SJSA1 (cell line): ENCODE results near the gene LRP2. TPM values are rescaled to one million over a fixed set of nuclear protein-coding genes. Genes with fewer than 3 reads are reported as not detected.
"Not testable (repeated sequence)": the region's sequence is repeated elsewhere in the genome, so short reads cannot be mapped to it uniquely, and the experiment has no call there.

Source experiments
- DNase-seq, 2 experiments: peaks; one replicate each; pipeline ENCODE4 v3.0.0-alpha.2; 2015 to 2020; ENCODE audit warnings: low spot score in 2 of 2, low read depth in 1 of 2
- H3K27ac ChIP-seq: fragments of 250-450 bp; sonication (Bioruptor Pico); 2 replicates; pipeline ENCODE4 v1.5.1; 2020; ENCODE audit warnings: mild to moderate bottlenecking, moderate library complexity
- H3K27me3 ChIP-seq: fragments of 250-450 bp; sonication (Bioruptor Pico); replicated peaks from 2 replicates; pipeline ENCODE4 v1.5.1; 2020; ENCODE audit warnings: mild to moderate bottlenecking, moderate library complexity
- H3K36me3 ChIP-seq: fragments of 250-450 bp; sonication (Bioruptor Pico); 2 replicates; pipeline ENCODE4 v1.5.1; 2020; ENCODE audit warnings: mild to moderate bottlenecking
- H3K4me1 ChIP-seq: fragments of 250-450 bp; sonication (Bioruptor Pico); replicated peaks from 2 replicates; pipeline ENCODE4 v1.6.1; 2021; ENCODE audit warnings: mild to moderate bottlenecking
- H3K4me3 ChIP-seq: fragments of 250-450 bp; sonication (Bioruptor Pico); 2 replicates; pipeline ENCODE4 v1.5.1; 2020; ENCODE audit warnings: mild to moderate bottlenecking
- H3K9me3 ChIP-seq: fragments of 250-450 bp; sonication (Bioruptor Pico); replicated peaks from 2 replicates; pipeline ENCODE4 v1.5.1; 2020; ENCODE audit warnings: mild to moderate bottlenecking
- total RNA-seq: library from RNA; depleted of rRNA; stranded (reverse); fragments of >200 nt; shearing (Covaris generic); gene quantifications from 2 replicates; pipeline ENCODE4 v1.2.3, GENCODE V29; 2014

Gene LRP2
- total RNA-seq, 1 experiment from 2014 or later, result 0.11 TPM

- H3K4me3 ChIP-seq, result no peak overlapping the region
- no peaks in the 10 kb centered on the region for H3K9me3 ChIP-seq
- H3K4me1 ChIP-seq, result no peaks in the 10 kb centered on the region
- no peak overlapping the region for H3K27ac ChIP-seq
- no peak for DNase-seq
- H3K36me3 ChIP-seq, result no peaks in the 10 kb centered on the region
- no peaks in the 10 kb centered on the region; the same call in 1 of the 2 replicates for H3K27me3 ChIP-seq
Observed at GRCh38 chr2:169275696-169276444, 86.5 kb downstream of the LRP2 start.

- H3K4me1 ChIP-seq, result no peaks in the 10 kb centered on the region
- H3K4me3 ChIP-seq, result no peak overlapping the region
- no peak overlapping the region for H3K27ac ChIP-seq
- H3K27me3 ChIP-seq, result no peaks in the 10 kb centered on the region
- DNase-seq, result no peak
- no peaks in the 10 kb centered on the region for H3K36me3 ChIP-seq
- no peaks in the 10 kb centered on the region for H3K9me3 ChIP-seq
Observed at GRCh38 chr2:169272010-169272409, 90.3 kb downstream of the LRP2 start.

GRCh38 chr2:169270574-169270973, 91.8 kb downstream of the LRP2 start:
- not testable (repeated sequence) for H3K36me3 ChIP-seq, H3K9me3 ChIP-seq, H3K4me3 ChIP-seq, DNase-seq, H3K27ac ChIP-seq, H3K27me3 ChIP-seq, H3K4me1 ChIP-seq

- Histone ChIP-seq H3K36me3 (no peaks in the 10 kb centered on the region), H3K4me1 (no peaks in the 10 kb centered on the region), H3K27ac (no peak overlapping the region), H3K27me3 (no peaks in the 10 kb centered on the region), H3K9me3 (no peaks in the 10 kb centered on the region), H3K4me3 (no peak overlapping the region)
- DNase-seq, result no peak
Observed at GRCh38 chr2:169265591-169265990, 96.7 kb downstream of the LRP2 start.

- H3K4me1 ChIP-seq, result no peaks in the 10 kb centered on the region
- no peaks in the 10 kb centered on the region for H3K36me3 ChIP-seq
- H3K27me3 ChIP-seq, result no peaks in the 10 kb centered on the region
- no peak overlapping the region for H3K27ac ChIP-seq
- no peak for DNase-seq
- no peak overlapping the region for H3K4me3 ChIP-seq
- no peaks in the 10 kb centered on the region for H3K9me3 ChIP-seq
Observed at GRCh38 chr2:169260846-169261642, 101.3 kb downstream of the LRP2 start.

- Histone ChIP-seq H3K27ac (no peak overlapping the region), H3K4me1 (no peaks in the 10 kb centered on the region), H3K27me3 (no peaks in the 10 kb centered on the region), H3K9me3 (no peaks in the 10 kb centered on the region), H3K36me3 (no peaks in the 10 kb centered on the region), H3K4me3 (no peak overlapping the region)
- no peak for DNase-seq
Observed at GRCh38 chr2:169260246-169260645, 102.1 kb downstream of the LRP2 start.

GRCh38 chr2:169259402-169259801, 102.9 kb downstream of the LRP2 start:
- no peaks in the 10 kb centered on the region for H3K4me1 ChIP-seq
- no peaks in the 10 kb centered on the region for H3K9me3 ChIP-seq
- DNase-seq, result no peak
- no peaks in the 10 kb centered on the region for H3K36me3 ChIP-seq
- no peaks in the 10 kb centered on the region for H3K27me3 ChIP-seq
- H3K27ac ChIP-seq, result no peak overlapping the region
- no peak overlapping the region for H3K4me3 ChIP-seq

- no peaks in the 10 kb centered on the region for H3K27me3 ChIP-seq
- H3K9me3 ChIP-seq, result no peaks in the 10 kb centered on the region
- DNase-seq, result no peak
- H3K27ac ChIP-seq, result no peak overlapping the region
- no peaks in the 10 kb centered on the region for H3K4me1 ChIP-seq
- no peaks in the 10 kb centered on the region for H3K36me3 ChIP-seq
- H3K4me3 ChIP-seq, result no peak overlapping the region
Observed at GRCh38 chr2:169258045-169258601, 104.2 kb downstream of the LRP2 start.

- Histone ChIP-seq H3K27ac (no peak overlapping the region), H3K4me3 (no peak overlapping the region), H3K4me1 (no peaks in the 10 kb centered on the region), H3K9me3 (no peaks in the 10 kb centered on the region), H3K27me3 (no peaks in the 10 kb centered on the region), H3K36me3 (no peaks in the 10 kb centered on the region)
- DNase-seq, result no peak
Observed at GRCh38 chr2:169254774-169255173, 107.6 kb downstream of the LRP2 start.

GRCh38 chr2:169247211-169247610, 115.1 kb downstream of the LRP2 start:
- Histone ChIP-seq H3K4me1 (no peaks in the 10 kb centered on the region), H3K27me3 (no peaks in the 10 kb centered on the region), H3K9me3 (no peaks in the 10 kb centered on the region), H3K27ac (no peak overlapping the region), H3K4me3 (no peak overlapping the region), H3K36me3 (no peaks in the 10 kb centered on the region)
- no peak for DNase-seq

GRCh38 chr2:169240405-169240804, 121.9 kb downstream of the LRP2 start:
- DNase-seq, result no peak
- H3K9me3 ChIP-seq, result no peaks in the 10 kb centered on the region
- H3K4me3 ChIP-seq, result no peak overlapping the region
- H3K36me3 ChIP-seq, result no peaks in the 10 kb centered on the region
- no peak overlapping the region for H3K27ac ChIP-seq
- no peaks in the 10 kb centered on the region; the same call in 1 of the 2 replicates for H3K4me1 ChIP-seq
- H3K27me3 ChIP-seq, result no peaks in the 10 kb centered on the region

- H3K27me3 ChIP-seq, result no peaks in the 10 kb centered on the region
- H3K4me3 ChIP-seq, result no peak overlapping the region
- no peaks in the 10 kb centered on the region; the same call in 1 of the 2 replicates for H3K4me1 ChIP-seq
Observed at GRCh38 chr2:169237939-169238338, 124.4 kb downstream of the LRP2 start.

GRCh38 chr2:169237286-169237685, 125.0 kb downstream of the LRP2 start:
- Histone ChIP-seq H3K27ac (peak overlapping the region; percentile 52), H3K27me3 (no peaks in the 10 kb centered on the region), H3K36me3 (no peaks in the 10 kb centered on the region), H3K9me3 (no peaks in the 10 kb centered on the region), H3K4me3 (no peak overlapping the region), H3K4me1 (no peaks in the 10 kb centered on the region; the same call in 1 of the 2 replicates)
- peak in 1 of 2 experiments; percentile 17 for DNase-seq

More at GRCh38 chr2:169237939-169238338, 124.4 kb downstream of the LRP2 start:
- DNase-seq, result no peak
- Histone ChIP-seq H3K27ac (peak overlapping the region; percentile 52), H3K9me3 (no peaks in the 10 kb centered on the region), H3K36me3 (no peaks in the 10 kb centered on the region)
